ENCODE data around the gene ARL2.

- TF ChIP-seq EZH2phosphoT487 (IDR thresholded peaks at IDR 0.05; ENCODE audit: insufficient read depth, low read depth) (no peak), EZH2 (IDR thresholded peaks at IDR 0.05; ENCODE audit: insufficient read depth, poor library complexity, severe bottlenecking) (no peak)
These were observed 19.6 kb upstream of the ARL2 start for GRCh38 chr11:64994318-64994717.
